Activated T-cell treated with anti-CD3 and anti-CD28 coated beads, Interleukin-2, amount 50 U/mL, for 72 hours (primary cell): ENCODE results near the gene SNAPC1. TPM values are rescaled to one million over a fixed set of nuclear protein-coding genes. Genes with fewer than 3 reads are reported as not detected.
A peak's percentile ranks its signal among the peaks of the same experiment; 100 is the strongest.
"Not testable (repeated sequence)": the region's sequence is repeated elsewhere in the genome, so short reads cannot be mapped to it uniquely, and the experiment has no call there.

Source experiments
- ATAC-seq, 2 donors: fragments of 150-1000 bp; cut with Tn5 transposase; replicated peaks in 1 of 2; 2 replicates each; pipeline ENCODE4 v1.10.0; 2021; ENCODE audit warnings: moderate library complexity in 2 of 2, mild to moderate bottlenecking in 1 of 2
- DNase-seq, 2 donors: peaks; one replicate each; pipeline ENCODE4 v3.0.0; 2021 to 2022; ENCODE audit warnings: mixed read lengths in 1 of 2
- H3K27ac Mint-ChIP-seq: one replicate; pipeline ENCODE4 v1.8.0; 2022; ENCODE audit warnings: mild to moderate bottlenecking, moderate library complexity, mixed read lengths
- H3K27me3 Mint-ChIP-seq: one replicate; pipeline ENCODE4 v1.8.0; 2022; ENCODE audit warnings: low read depth, mixed read lengths
- H3K36me3 Mint-ChIP-seq, 2 donors: one replicate each; pipeline ENCODE4 v1.8.0; 2022; ENCODE audit warnings: mixed read lengths in 2 of 2, mild to moderate bottlenecking in 1 of 2; ENCODE audit not compliant: insufficient read depth in 2 of 2
- H3K4me1 Mint-ChIP-seq: one replicate; pipeline ENCODE4 v1.8.0; 2022; ENCODE audit warnings: low read depth, mixed read lengths
- H3K4me3 Mint-ChIP-seq, 2 donors: one replicate each; pipeline ENCODE4 v1.8.0; 2022; ENCODE audit warnings: mild to moderate bottlenecking in 2 of 2, mixed read lengths in 2 of 2, moderate library complexity in 2 of 2
- H3K9me3 Mint-ChIP-seq, 2 donors: one replicate each; pipeline ENCODE4 v1.8.0; 2022; ENCODE audit warnings: mixed read lengths in 2 of 2
- total RNA-seq, 2 donors: library from RNA; stranded (reverse); gene quantifications; one replicate each; pipeline ENCODE4 v1.2.3, GENCODE V29; 2022

Gene SNAPC1
- total RNA-seq, 2 donors from 2014 or later: 7.2 to 7.8 TPM

DNA sequence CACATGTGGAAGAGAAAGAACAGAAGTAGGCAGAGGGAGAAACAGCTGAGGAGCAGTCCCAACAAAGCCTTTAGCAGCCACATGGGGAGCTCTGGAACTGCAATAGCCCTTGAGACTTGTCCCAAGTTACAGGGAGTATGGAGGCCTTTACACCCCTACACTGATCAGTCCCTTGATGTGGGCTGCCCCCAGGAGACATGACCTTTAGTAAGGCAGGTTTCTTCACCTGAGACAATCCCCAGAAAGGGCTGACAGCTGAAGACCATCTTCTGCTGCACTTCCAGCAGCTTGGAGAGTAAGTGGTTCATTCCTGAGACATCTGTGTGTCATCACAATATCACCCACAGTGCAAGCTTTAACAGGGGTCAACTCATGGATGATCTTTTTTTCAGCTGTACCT, 8.6 kb upstream of the SNAPC1 start:
- peak in 1 of 2 donors; percentile 21 for DNase-seq
- peaks cover 24% of the 10 kb centered on the region for H3K4me1 Mint-ChIP-seq
- ATAC-seq: peak; percentile 12 to 14
- H3K27ac Mint-ChIP-seq: peak overlapping the region; percentile 75
- H3K9me3 Mint-ChIP-seq: no peaks in the 10 kb centered on the region
- no peak overlapping the region for H3K4me3 Mint-ChIP-seq
- H3K27me3 Mint-ChIP-seq: peaks cover 10% of the 10 kb centered on the region
- peaks cover 0 to 4% of the 10 kb centered on the region in 2 donors for H3K36me3 Mint-ChIP-seq

DNA sequence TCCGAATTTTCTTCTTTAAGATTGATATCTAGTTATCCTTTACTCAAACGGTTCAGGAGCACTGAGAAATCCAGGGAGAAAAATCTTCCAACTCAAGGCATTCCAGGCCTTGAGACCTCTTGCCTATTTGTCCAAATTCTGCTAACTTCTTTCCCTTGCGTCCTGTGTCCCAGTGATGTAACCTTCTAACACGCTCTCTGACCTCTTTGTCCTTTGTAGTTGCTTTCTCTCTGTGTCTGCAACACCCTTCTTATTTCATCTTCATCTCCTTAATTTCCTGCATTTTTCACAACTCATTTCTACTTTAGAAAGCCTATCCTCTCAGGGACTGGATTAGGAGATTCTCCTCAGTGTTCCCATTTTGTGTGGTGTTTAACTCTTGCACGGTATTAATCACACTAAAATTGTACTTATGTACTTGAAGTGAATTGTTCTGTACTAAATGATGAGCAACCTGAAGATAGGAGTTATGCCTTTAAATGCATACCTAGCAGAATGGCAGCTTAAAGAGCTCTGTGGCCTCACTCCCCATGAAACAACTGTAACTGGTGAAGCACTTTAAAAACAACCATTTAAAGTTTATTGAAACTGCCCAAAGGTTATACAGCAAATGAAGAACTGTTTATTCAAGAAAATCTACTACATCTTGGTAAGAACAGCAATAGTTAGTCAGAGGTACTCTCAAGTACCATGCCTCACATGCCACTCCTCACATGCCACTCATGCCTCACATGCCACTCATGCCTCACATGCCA, 7.4 kb upstream of the SNAPC1 start:
- Mint-ChIP-seq H3K4me3 (no peak overlapping the region), H3K27me3 (peaks cover 10% of the 10 kb centered on the region), H3K27ac (peak overlapping the region; percentile 40), H3K36me3 (peaks cover 0 to 3% of the 10 kb centered on the region in 2 donors), H3K4me1 (peaks cover 22% of the 10 kb centered on the region), H3K9me3 (no peaks in the 10 kb centered on the region)
- no peak for ATAC-seq
- DNase-seq: no peak

DNA sequence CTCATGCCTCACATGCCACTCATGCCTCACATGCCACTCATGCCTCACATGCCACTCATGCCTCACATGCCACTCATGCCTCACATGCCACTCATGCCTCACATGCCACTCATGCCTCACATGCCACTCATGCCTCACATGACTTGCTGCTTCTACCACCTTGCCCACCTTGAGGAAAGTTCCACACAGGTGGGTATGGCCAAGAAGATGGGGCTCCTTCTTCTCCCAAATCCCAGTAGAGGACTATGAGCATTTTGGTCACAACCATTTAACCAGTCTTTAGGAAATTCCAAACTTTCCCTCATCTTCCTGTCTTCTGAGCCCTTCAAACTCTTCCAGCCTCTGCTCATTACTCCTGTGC, 6.9 kb upstream of the SNAPC1 start:
- H3K36me3 Mint-ChIP-seq, ATAC-seq, H3K9me3 Mint-ChIP-seq, DNase-seq: not testable (repeated sequence)
- Mint-ChIP-seq H3K27me3 (peaks cover 10% of the 10 kb centered on the region), H3K4me3 (peak overlapping the region in 1 of 2 donors; percentile 22), H3K27ac (peak overlapping the region; percentile 90), H3K4me1 (peaks cover 16% of the 10 kb centered on the region)

DNA sequence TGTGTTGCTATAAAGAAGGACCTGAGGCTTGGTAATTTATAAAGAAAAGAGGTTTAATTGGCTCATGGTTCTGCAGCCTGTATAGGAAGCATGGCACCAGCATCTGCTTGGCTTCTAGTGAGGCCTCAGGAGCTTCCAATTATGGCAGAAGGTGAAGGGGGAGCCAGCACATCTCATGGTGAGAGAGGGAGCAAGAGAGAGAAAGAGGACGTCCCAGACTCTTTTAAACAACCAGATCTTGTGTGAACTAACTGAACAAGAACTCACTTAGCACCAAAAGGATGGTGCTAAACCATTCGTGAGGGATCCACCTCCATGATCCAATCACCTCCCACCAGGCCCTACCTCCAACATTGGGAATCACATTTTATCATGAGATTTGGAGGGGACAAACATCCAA, 6.1 kb upstream of the SNAPC1 start:
- DNase-seq (no peak), ATAC-seq (peak; percentile 1 to 2)
- no peaks in the 10 kb centered on the region for H3K9me3 Mint-ChIP-seq
- H3K4me3 Mint-ChIP-seq: no peak overlapping the region
- peak overlapping the region; percentile 90 for H3K27ac Mint-ChIP-seq
- peaks cover 10% of the 10 kb centered on the region for H3K27me3 Mint-ChIP-seq
- peaks cover 16% of the 10 kb centered on the region for H3K4me1 Mint-ChIP-seq
- H3K36me3 Mint-ChIP-seq: no peaks in the 10 kb centered on the region

DNA sequence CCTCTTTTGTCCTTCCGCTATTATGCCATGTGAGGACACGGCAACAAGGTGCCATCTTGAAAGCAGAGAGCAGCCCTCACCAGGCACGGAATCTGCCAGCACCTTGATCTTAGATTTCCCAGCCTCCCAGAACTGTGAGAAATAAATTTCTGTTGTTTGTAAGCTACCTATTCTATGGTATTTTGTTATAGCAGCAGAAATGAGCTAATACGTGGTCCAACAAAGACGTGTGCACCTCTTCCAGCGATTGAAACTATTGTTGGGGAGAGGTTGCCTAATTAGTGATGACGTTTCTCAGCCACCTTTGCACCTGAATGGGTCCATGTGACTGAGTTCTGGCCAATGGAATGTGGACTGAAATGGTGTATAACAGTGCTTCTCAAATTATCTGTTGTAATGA, 2.3 kb upstream of the SNAPC1 start:
- H3K9me3 Mint-ChIP-seq: no peaks in the 10 kb centered on the region
- H3K27me3 Mint-ChIP-seq: peaks cover 10% of the 10 kb centered on the region
- no peak overlapping the region for H3K4me3 Mint-ChIP-seq
- peaks cover 40% of the 10 kb centered on the region for H3K4me1 Mint-ChIP-seq
- peaks cover 4 to 9% of the 10 kb centered on the region in 2 donors for H3K36me3 Mint-ChIP-seq
- DNase-seq (no peak), ATAC-seq (no peak)
- H3K27ac Mint-ChIP-seq: no peak overlapping the region

DNA sequence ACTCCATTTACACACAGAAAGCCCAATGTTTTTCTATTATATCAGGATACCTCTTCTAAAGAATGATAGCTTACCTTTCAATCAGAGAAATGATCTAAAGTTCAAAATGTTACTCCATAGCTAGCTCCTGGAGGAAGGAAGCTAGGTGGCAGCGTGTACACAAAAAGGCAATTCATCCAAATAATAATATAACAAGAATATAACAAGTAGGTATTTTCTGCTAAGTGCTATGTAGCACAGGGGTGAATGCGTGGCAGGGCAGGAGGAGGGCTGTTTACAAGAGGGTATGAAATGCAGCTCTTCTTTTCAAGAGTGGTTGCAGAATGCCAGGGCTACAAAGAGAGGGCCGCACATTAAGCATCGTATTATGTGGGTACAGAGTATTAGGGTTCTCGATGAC, 663 bp upstream of the SNAPC1 start:
- peaks cover 4 to 9% of the 10 kb centered on the region in 2 donors for H3K36me3 Mint-ChIP-seq
- peak overlapping the region; percentile 86 for H3K27ac Mint-ChIP-seq
- no peaks in the 10 kb centered on the region for H3K27me3 Mint-ChIP-seq
- H3K4me3 Mint-ChIP-seq: peak overlapping the region; percentile 96 to 99
- ATAC-seq: peak in 1 of 2 donors; percentile 13
- peaks cover 57% of the 10 kb centered on the region for H3K4me1 Mint-ChIP-seq
- DNase-seq: no peak
- no peaks in the 10 kb centered on the region for H3K9me3 Mint-ChIP-seq

DNA sequence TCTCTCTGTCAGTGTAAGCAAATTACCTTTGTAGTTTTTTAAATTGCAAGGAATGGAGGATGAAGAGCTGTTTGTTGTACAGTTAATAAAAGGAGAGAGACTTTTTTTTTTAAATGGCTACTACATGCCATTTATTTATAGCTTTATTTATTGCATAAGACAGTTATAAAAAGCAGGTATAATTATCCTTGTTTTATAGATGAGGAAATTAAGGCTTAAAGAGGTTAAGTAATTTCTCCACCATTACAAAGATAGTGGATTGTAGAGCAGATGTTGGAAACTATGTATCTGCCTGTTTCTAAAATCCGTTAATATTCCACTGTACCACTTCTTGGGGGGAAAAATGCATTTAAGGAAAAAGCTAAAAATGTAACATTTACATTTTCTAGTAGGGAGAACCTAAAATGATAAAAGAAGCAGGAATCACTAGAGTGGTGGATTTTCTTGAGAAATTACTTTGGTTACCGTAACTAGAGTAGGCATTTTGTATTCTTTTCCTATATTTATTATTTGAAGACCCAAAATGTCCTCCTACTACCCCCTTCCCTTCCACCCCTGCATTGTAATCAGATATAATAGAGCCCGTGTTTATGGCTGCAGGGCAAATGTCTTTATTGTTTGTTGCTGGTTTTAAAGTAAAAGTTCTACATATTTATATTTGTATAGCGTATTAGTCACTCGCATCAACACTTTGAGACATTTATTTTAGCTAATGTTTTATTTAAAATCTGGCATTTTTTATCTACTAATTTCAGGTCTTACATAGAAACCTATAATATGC, 2.3 kb downstream of the SNAPC1 start:
- Mint-ChIP-seq H3K27ac (peak overlapping the region; percentile 77), H3K36me3 (peaks cover 4 to 11% of the 10 kb centered on the region in 2 donors)

DNA sequence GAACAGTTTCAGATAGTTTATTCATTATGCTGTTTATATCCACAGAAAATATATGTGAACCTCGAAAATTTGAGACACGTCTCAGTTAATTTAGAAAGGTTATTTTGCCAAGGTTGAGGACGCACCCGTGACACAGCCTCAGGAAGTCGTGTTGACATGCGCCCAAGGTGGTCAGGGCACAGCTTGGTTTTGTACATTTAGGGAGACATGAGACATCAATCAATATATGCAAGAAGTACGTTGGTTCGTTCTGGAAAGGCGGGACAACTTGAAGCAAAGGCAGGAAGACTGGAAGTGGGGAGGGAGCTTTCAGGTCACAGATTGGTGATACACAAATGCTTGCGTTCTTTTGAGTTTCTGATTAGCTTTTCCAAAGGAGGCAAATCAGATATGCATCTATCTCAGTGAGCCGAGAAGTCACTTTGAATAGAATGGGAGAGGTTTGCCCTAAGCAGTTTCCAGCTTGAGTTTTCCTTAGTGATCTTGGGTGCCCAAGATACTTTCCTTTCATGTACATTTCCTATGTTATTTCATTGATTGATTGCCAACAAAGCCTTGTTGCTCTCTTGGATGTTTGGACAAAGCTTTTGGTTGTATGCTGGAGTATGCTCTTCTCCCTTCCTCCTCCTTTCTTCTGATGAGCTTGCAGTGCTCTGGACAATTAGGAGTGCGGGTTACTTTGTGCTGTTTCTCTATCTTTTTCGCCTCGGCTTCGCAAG, 3.2 kb downstream of the SNAPC1 start:
- no peak for DNase-seq
- Mint-ChIP-seq H3K4me1 (peaks cover 59% of the 10 kb centered on the region), H3K36me3 (peaks cover 4 to 11% of the 10 kb centered on the region in 2 donors), H3K9me3 (no peaks in the 10 kb centered on the region), H3K4me3 (peak overlapping the region in 1 of 2 donors; percentile 96), H3K27me3 (no peaks in the 10 kb centered on the region), H3K27ac (no peak overlapping the region)
- ATAC-seq: no peak

More for the DNA sequence above, 2.3 kb downstream of the SNAPC1 start:
- no peaks in the 10 kb centered on the region for H3K27me3 Mint-ChIP-seq
- peaks cover 59% of the 10 kb centered on the region for H3K4me1 Mint-ChIP-seq
- no peak for DNase-seq
- H3K4me3 Mint-ChIP-seq: peak overlapping the region; percentile 96 to 99
- ATAC-seq: no peak
- no peaks in the 10 kb centered on the region for H3K9me3 Mint-ChIP-seq

DNA sequence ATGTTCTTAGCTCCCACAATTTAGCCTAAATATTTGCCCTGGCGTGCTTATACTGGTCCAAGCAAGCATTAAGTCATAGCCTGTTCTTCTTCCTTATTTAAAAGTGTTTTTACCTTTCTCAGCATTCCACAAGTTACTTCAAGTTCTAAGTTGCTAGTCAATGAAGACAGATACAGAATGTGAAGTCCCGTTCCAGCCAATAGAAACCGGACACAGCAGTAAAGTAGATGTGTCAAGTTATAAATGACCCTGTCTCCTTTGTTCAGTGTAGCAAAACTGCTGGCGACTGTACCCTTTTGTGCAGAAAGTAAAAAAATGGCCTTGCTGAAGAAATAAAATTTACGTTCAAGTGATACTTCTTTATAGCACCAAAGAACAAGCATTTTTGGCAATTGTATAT, 3.9 kb downstream of the SNAPC1 start:
- Mint-ChIP-seq H3K4me1 (peaks cover 53% of the 10 kb centered on the region), H3K4me3 (peak overlapping the region in 1 of 2 donors; percentile 16), H3K27me3 (no peaks in the 10 kb centered on the region), H3K27ac (no peak overlapping the region), H3K36me3 (peaks cover 4 to 11% of the 10 kb centered on the region in 2 donors), H3K9me3 (no peaks in the 10 kb centered on the region)
- ATAC-seq: no peak
- no peak for DNase-seq

DNA sequence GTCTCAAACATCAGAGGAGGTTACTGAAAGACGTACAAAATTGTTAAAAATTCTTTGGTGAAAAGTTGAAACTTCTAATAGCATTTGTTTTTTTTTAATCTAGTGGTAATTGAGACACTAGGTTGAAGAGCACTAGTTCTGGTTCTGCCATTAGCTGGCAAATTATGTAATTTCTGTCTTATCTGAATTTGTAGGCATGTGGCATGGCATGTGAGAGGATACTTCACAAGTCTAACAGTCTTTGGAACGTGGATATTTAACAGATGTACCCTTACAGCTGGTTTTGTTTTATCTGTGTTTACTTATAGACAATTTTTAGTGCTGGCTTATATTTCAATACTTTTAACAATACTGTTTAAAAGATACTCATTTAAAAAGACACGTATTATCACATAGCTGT, 6.0 kb downstream of the SNAPC1 start:
- ATAC-seq (no peak), DNase-seq (no peak)
- no peak overlapping the region for H3K4me3 Mint-ChIP-seq
- peaks cover 35% of the 10 kb centered on the region for H3K4me1 Mint-ChIP-seq
- H3K9me3 Mint-ChIP-seq: no peaks in the 10 kb centered on the region
- H3K36me3 Mint-ChIP-seq: peaks cover 3 to 15% of the 10 kb centered on the region in 2 donors
- H3K27ac Mint-ChIP-seq: no peak overlapping the region
- no peaks in the 10 kb centered on the region for H3K27me3 Mint-ChIP-seq

DNA sequence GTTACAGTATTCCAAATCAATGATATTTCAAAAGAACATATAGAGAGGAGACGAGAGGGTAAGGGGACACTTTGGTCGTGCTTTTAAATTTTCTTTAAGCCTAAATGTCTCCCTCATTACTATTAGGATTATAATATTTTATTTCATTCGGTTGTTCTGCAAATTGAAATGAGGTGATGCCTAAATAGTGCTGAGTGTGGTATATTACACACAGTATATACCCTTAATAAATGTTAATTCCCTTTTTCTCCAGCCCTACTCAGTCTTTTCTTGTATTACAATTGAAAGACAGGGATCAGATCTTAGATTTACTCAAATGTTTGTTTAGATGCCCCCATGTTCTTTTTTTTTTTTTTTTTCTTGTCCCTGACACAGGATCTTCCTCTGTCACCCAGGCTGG, 7.7 kb downstream of the SNAPC1 start:
- Mint-ChIP-seq H3K27me3 (no peaks in the 10 kb centered on the region), H3K4me1 (peaks cover 20% of the 10 kb centered on the region), H3K36me3 (peaks cover 5 to 17% of the 10 kb centered on the region in 2 donors)

DNA sequence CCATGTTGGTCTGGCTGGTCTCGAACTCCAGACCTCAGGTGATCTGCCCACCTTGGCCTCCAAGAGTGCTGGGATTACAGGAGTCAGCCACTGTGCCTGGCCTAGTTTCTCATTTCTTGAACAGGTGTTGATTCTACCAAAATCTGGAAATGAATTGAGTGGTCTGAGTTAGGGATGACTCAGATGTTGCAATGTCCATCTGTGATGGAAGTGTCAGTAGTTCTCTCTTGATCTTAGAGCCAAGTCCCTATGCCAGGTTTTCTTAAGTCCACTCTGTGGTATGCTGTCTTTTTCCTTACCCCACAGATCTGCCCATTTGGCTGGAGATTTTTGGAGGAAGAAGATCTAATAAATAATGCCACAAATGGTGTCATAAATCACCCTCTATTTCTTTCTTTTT, 12.6 kb downstream of the SNAPC1 start:
- Mint-ChIP-seq H3K4me1 (peaks cover 22% of the 10 kb centered on the region), H3K4me3 (no peak overlapping the region), H3K9me3 (no peaks in the 10 kb centered on the region), H3K27me3 (no peaks in the 10 kb centered on the region), H3K27ac (no peak overlapping the region), H3K36me3 (peaks cover 7 to 27% of the 10 kb centered on the region in 2 donors)
- no peak for DNase-seq
- no peak for ATAC-seq

More for the DNA sequence above, 7.7 kb downstream of the SNAPC1 start:
- DNase-seq: no peak
- no peak overlapping the region for H3K4me3 Mint-ChIP-seq
- H3K27ac Mint-ChIP-seq: no peak overlapping the region
- no peaks in the 10 kb centered on the region for H3K9me3 Mint-ChIP-seq
- no peak for ATAC-seq

DNA sequence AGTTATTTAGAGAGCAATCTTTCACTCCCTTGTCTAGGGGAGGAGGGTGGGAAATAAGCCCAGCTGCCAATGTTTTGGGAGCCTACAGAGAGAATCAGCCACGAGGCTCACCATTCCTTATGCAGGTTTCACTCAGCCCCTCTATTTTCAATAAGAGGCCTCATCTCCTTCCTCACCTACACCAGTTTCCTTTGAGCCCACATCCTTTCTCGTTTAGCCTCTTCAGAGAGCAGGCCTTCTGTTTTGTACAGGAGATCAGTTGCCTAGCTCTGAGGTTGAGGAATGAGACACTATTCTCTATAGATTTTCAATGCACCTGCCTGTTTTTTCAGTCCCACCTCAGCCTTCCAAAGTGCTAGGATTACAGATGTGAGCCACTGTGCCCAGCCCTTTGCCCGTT, 17.9 kb downstream of the SNAPC1 start:
- H3K9me3 Mint-ChIP-seq: no peaks in the 10 kb centered on the region
- H3K27me3 Mint-ChIP-seq: no peaks in the 10 kb centered on the region
- H3K36me3 Mint-ChIP-seq: peaks cover 5 to 26% of the 10 kb centered on the region in 2 donors
- peak overlapping the region; percentile 66 for H3K27ac Mint-ChIP-seq
- peak overlapping the region; percentile 57 to 62 for H3K4me3 Mint-ChIP-seq
- peak in 1 of 2 donors; percentile 18 for DNase-seq
- peak; percentile 80 to 84 for ATAC-seq
- peaks cover 39% of the 10 kb centered on the region for H3K4me1 Mint-ChIP-seq
